NCI-H2081 treated with DMSO at 0.1 percent for 48 hours (cell line): ENCODE results near the gene MPL.

Experiments
- DNase-seq: peaks from one replicate; lab custom pipeline; 2025; lab: John Stamatoyannopoulos, UW

Gene MPL

DNA sequence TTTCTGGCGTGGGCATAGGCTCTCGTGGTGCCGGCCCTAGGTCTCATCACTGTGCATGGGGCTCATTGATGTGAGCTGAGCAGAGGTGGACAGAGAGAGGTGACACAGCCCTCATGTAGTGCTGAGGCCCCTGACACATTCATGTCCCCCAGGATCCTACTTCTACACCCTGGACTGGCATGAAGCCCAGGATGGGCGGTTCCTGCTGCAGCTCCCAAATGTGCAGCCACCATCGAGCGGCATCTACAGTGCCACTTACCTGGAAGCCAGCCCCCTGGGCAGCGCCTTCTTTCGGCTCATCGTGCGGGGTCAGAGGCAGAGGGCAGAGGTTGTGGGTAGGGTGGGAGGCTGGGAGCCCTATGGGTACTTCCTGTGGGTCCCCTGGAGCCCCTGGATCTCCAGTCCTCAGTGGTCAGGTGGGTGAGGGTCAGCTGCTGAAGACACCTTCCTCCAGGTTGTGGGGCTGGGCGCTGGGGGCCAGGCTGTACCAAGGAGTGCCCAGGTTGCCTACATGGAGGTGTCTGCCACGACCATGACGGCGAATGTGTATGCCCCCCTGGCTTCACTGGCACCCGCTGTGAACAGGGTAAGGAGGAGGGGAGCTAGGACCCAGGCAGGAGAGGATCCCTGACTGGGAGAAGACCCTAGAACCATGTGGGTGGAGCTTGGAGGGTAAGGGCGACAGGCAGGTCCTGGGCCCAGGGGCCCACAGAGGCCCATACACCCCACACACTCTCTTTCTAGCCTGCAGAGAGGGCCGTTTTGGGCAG, 30.7 kb upstream of the MPL start:
- DNase-seq = no peak

DNA sequence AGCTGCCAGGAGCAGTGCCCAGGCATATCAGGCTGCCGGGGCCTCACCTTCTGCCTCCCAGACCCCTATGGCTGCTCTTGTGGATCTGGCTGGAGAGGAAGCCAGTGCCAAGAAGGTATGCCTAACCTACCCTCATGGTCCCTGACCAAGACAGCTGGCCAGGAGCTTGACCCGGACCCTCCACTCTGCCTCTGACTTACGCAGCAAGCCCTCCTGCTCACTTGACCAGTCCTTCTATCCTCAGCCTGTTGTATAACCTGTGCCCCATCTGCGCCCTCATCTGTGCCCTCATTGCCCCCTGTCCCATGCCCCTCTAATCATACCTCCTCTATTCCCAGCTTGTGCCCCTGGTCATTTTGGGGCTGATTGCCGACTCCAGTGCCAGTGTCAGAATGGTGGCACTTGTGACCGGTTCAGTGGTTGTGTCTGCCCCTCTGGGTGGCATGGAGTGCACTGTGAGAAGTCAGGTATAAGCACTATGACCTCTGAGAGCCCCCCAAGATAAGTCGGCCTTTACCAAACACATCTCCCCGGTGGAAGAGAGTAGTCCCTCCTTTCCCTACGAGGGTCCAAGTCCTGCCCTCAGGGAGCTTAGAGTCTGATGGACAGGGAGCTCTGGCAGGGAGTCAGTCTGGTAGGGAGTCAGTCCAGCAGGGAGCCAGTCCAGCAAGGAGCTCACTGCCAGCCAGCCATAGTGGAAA, 30.0 kb upstream of the MPL start:
- DNase-seq = no peak

DNA sequence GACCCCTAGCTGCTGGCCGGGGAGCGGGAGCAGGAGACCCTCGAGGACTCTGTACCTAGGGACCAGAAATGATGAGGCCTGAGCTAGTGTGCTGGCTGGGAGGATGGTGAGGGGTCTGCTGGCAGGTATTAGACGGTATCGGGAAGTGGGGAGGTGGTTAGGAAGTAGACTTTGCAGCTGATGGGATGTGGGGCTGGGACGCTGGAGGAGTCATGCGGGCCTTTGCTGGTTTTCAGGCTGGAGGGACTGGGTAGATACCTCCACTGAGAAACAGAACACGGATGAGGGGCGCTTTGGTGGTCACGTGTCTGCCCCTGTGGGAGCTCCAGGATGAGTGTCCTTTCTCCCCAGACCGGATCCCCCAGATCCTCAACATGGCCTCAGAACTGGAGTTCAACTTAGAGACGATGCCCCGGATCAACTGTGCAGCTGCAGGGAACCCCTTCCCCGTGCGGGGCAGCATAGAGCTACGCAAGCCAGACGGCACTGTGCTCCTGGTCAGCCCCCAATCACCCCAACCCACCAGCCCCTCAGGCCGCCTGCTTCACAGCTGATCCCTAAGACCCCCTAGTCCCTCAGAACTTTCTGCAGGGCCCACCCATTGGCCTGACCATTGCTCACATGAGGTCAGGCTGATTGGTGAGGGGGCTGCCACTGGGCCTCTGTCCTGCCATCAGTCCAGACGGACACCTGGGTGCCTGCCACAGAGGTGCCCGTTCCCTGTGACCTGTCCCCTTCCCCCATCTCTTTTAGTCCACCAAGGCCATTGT, 28.8 kb upstream of the MPL start:
- DNase-seq = no peak

DNA sequence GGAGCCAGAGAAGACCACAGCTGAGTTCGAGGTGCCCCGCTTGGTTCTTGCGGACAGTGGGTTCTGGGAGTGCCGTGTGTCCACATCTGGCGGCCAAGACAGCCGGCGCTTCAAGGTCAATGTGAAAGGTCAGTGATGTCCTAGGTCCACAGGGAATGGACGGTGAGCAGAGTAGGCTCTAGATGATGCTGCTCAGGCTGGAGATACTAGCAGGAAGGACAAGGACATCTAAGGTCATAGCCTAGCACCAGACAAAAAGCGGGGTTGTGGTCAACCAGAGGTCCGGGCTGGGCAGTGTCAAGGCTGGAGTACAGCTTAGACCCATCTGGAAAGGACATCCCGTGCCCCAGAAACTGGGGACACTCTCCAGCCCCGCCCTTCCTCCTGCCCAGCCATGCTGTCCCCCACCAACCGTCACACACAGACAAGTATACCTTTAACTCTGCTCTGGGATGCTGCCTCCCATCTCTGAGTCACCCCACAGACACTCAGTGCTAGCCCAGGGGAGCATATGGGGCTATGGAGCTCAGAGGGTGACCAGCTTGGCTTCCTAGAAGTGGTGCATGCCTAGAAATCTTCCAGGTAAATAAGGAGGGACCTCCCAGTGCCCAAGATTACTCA, 28.1 kb upstream of the MPL start:
- DNase-seq = no peak

DNA sequence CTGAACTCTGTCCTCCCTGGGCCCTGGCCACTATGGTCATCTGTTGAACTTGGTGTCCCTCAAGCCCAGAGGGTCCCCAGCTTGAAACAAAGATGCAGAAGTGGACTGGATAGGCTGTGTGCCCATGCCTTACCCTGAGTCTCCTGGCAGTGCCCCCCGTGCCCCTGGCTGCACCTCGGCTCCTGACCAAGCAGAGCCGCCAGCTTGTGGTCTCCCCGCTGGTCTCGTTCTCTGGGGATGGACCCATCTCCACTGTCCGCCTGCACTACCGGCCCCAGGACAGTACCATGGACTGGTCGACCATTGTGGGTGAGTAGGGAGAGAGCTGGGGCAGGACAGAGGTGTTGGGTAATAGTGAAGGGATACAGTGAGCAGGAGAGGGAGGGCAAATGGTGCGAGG, 26.1 kb upstream of the MPL start:
- no peak for DNase-seq

DNA sequence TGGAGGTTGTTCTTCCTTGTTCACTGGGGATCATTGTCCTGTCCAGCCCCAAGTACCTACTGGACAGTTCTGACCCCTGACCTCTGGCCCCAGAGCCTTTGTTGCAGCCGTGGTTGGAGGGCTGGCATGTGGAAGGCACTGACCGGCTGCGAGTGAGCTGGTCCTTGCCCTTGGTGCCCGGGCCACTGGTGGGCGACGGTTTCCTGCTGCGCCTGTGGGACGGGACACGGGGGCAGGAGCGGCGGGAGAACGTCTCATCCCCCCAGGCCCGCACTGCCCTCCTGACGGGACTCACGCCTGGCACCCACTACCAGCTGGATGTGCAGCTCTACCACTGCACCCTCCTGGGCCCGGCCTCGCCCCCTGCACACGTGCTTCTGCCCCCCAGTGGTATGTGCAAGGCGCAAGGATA, 25.4 kb upstream of the MPL start:
- no peak for DNase-seq

DNA sequence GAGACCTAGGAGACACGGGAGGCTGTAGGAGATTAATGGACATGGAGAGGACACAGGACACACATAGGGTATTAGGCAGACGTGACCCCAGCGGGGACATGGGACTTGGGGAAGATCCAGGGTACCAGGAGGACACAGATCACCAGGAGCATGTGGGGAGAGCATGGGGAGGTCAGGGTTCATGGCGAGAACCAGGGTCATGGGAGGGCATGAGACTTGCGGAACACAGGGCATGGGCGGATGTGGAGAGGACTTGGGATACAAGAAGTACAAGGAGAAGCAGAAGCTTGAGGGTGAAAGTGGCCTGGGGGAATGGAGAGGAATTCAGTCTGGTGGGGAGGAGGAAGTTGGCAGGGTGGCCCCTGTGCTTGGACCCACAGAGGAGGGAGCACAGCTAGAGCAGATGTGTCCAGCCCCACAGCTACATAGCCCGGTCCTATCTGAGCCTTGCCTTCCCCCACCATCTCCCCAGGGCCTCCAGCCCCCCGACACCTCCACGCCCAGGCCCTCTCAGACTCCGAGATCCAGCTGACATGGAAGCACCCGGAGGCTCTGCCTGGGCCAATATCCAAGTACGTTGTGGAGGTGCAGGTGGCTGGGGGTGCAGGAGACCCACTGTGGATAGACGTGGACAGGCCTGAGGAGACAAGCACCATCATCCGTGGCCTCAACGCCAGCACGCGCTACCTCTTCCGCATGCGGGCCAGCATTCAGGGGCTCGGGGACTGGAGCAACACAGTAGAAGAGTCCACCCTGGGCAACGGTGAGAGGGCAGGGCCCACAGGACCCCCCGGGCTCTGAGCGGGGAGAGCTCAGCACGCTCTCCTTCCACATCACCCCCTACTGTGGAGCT, 24.7 kb upstream of the MPL start:
- no peak for DNase-seq

DNA sequence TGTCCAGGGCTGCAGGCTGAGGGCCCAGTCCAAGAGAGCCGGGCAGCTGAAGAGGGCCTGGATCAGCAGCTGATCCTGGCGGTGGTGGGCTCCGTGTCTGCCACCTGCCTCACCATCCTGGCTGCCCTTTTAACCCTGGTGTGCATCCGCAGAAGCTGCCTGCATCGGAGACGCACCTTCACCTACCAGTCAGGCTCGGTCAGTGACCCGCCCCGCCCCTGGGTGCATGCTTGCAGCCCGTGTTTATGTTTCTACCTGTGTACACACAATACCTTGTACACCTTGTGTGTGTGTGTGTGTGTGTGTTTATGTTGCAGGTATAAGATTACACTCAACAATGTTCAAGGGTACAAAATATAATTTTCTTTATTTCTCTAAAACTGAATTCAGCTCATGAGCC, 23.8 kb upstream of the MPL start:
- no peak for DNase-seq

DNA sequence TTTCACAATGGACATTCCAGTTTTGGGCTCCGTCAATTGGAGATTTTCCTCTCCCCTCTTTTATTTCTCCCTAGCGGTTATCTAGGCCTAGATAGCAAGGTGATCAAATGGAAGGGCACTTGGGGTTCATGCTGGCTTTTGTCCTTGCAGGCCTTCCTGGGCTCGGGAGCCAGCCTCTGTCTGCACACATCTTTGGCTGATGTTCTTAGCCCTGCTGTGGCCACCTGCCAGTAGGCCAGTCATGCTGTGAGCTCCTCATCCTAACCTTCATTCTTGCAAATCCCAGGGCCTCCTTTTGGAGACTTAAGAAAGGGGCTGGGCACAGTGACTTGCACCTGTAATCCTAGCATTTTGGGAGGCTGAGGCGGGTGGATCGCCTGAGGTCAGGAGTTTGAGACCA, 23.4 kb upstream of the MPL start:
- DNase-seq = no peak

DNA sequence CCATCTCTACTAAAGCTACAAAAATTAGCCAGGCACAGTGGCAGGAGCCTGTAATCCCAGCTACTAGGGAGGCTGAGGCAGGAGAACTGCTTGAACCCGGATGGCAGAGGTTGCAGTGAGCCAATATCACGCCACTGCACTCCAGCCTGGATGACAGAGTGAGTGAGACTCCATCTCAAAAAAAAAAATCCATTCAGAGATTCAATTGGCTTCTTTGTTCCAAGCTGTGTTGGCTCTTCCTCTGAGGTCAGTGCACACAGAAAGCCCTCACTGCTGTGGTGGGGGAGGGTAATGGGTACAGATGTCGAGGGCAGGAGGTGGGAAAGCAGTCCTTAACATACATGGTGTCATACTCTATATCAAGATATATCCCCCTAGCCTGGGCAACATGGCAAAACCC, 22.1 kb upstream of the MPL start:
- no peak for DNase-seq

DNA sequence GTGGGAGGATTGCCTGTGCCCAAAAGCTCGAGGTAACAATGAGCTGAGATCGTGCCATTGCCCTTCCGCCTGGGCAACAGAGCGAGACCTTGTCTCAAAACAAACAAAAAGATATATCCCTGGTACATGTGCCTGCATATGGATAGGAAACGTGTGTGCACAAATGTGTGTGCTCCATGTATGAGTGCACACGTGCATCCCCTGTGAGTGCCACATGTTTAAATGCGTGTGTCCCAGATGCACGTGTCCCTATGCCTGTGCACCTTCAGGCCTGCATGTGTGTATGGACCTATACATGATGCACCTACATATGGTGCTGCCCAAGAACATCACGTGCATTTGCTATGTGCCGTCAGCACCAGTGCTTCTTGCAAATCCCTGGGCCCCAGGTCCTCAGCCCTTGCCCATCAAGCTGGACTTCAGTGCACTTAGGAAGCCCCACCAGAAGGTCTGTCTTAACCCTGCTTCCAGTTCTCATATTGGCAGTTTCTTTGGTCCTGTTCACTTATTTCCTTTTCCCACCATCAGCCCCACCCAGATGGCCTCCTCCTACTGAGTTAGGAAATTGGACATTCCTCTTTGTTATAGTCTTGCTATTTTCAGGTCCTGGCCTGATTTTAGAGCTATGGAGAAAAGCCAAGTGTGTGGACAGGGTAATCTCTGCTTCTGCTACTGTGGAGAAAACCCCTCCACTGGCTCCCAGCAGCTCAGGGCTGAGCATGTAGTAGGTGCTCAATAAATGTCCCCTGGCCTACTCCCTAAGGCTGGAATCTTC, 21.5 kb upstream of the MPL start:
- DNase-seq = no peak

DNA sequence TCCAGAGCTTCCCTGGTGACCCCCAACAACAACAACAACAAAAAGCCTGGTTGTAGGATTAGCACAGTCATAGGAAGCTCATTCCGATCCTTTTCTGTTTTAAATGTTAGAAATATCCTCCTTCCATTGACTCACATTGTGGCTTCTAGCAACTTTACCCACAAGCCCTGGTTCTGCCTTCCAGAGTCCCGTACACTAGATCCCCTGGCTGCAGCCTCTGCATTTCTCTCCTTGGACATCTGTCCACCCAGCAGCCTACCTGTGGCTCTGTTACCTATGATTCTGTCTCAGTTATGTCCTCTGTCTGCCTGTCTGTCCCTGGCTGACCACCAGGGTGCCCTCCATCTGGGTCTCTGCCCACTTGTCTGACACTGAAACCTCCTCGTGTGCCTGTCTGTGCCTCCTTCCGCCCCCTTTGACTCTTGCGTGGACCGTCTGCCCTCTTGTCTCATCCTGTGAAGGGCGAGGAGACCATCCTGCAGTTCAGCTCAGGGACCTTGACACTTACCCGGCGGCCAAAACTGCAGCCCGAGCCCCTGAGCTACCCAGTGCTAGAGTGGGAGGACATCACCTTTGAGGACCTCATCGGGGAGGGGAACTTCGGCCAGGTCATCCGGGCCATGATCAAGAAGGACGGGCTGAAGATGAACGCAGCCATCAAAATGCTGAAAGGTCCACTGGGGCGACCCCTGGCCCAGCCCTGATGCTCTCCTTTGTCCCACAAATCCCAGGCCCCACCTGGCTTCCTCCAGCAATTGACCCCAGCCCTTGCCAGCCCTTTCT, 20.7 kb upstream of the MPL start:
- no peak for DNase-seq

DNA sequence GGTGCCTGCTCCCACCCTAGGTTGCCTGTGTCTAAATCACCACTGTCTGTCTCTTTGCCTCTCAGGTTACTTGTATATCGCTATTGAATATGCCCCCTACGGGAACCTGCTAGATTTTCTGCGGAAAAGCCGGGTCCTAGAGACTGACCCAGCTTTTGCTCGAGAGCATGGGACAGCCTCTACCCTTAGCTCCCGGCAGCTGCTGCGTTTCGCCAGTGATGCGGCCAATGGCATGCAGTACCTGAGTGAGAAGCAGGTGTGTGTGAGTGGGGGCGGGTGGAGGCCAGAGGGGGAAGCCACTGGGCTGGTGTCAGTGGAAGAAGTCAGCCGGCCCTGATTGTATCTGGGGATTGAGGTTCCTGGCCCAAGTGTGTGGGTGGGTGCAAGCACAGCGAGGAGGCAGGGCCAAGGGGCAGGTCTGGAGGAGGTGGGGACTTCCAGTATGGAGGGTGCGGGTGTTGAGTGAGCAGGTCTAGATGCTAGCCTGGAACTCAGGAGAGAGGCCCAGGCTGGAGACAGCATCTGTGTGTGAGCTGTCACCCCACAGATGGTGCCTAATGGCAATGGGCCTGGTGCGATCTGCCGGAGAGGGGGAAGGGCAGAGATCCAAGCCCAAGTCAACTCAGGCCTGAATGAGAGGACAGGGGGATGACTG, 19.7 kb upstream of the MPL start:
- no peak for DNase-seq

DNA sequence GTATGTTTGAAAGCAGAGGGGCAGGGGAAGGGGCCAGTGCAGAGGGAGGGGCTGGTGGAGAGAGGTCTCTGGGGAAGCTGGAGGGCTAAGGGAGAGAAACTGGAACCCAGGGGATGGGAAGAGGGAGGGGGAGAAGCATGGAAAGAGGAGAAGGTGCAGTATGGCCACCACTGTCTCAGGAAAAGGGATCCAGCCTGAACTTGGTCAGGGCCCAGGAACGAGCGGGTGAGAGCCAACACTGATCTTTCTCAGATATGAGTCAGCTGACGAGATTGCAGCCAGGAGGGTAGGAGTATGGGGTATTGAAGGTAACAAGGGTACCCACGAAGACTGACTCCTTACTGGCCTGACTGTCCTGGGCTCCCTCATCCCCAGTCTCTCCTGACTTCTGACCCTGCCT, 18.8 kb upstream of the MPL start:
- no peak for DNase-seq

DNA sequence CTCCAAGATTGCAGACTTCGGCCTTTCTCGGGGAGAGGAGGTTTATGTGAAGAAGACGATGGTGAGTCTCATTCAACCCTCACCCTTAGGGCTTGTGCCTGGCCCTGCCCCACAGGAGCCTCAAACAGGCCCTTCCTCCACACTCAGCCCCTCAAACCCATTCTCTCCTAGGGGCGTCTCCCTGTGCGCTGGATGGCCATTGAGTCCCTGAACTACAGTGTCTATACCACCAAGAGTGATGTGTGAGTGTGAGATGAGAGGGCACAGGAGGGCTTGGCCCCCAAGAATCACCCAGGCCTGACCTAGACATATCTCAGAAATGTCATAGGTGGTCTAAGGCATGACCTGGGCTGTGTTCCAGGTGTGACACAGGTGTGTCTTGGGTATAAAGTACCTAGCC, 18.3 kb upstream of the MPL start:
- no peak for DNase-seq

DNA sequence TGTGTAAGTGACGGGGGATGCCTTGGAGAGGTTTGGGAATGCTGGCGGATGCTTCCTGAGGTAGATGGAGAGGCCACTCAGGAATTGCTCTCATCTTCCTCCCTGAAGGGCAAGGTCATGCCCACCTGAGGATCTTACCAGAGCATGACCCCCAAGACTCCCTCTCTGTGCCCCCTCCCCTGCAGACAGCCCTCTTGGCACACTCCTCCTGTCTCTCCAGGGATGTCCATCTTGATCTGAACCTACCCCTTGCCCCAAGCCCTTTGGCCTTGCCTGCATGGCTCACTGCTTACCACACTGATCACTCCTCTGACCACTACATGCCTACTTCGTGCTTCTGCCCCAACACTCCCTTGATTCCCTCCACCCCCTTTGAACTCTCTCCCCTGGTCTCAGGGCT, 17.9 kb upstream of the MPL start:
- no peak for DNase-seq

DNA sequence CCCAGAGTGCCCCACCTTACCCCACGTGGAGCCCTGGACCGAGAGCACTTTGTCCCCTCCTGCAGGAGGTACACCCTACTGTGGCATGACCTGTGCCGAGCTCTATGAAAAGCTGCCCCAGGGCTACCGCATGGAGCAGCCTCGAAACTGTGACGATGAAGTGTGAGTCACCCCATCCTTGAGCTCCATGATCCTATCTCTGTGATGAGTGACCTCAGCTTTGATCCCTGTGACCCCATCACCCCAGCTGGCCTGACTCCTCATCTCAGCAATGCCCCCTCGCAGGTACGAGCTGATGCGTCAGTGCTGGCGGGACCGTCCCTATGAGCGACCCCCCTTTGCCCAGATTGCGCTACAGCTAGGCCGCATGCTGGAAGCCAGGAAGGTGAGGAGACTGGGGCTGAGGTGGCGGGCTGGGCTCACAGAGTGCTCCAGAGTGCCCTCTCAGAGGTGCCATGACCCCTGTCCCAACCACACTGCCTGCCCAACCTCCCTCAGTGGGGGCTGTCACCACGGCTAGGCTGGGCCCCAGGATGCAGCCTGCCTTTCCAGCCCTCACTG, 16.2 kb upstream of the MPL start:
- no peak for DNase-seq

DNA sequence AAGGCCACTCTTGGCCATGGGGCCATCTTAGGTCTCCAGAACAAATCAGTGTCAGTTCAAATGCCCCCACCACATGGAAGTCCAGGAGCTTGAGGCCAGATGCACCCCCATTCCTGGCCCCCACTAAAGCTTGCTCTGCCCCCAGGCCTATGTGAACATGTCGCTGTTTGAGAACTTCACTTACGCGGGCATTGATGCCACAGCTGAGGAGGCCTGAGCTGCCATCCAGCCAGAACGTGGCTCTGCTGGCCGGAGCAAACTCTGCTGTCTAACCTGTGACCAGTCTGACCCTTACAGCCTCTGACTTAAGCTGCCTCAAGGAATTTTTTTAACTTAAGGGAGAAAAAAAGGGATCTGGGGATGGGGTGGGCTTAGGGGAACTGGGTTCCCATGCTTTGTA, 15.1 kb upstream of the MPL start:
- DNase-seq = no peak

DNA sequence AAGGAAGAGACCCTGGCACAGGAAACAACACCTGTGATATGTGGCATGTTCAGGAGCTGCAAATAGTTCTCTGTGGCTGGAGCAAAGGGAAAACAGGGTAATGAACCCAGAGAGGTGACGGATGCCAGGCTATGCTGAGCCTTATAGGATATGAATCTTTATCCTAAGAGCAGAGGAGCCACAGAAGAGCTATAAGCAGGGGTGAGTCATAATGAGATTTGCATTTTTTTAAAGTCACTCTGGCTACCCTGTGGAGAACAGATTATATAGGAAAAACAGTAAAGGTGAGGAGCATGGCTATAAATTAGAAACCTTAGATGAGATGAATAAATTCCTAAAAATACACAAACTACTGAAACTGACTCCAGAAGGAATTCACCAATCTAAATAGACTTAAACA, 12.8 kb upstream of the MPL start:
- DNase-seq = no peak
